ENCODE measurements around the gene IGSF6. TPM values are rescaled to one million over a fixed set of nuclear protein-coding genes. Genes with fewer than 3 reads are reported as not detected.

Gene IGSF6
- total and polyA plus RNA-seq, 9 of the 15 experiments (the other 6 are each of a cell fraction or from before 2014, with no cell fraction given): 0.07 TPM; not detected in 8

GRCh38 chr16:21592191-21592590 lies 60.2 kb downstream of the IGSF6 start (continued):
- TF ChIP-seq ZNF318 (IDR thresholded peaks at IDR 0.05; ENCODE audit: borderline replicate concordance in 1 of 2, low read depth in 1 of 2) (no peak), HDAC8 (tag; IDR thresholded peaks at IDR 0.05) (no peak), TARDBP (IDR thresholded peaks at IDR 0.05) (no peak), ETS1 (conservative IDR thresholded peaks at IDR 0.05; ENCODE audit: control insufficient read depth, low read depth, low read length) (no peak), XRCC4 (IDR thresholded peaks at IDR 0.05; ENCODE audit: extremely low read depth, insufficient read depth, insufficient read length) (no peak), KAT8 (IDR thresholded peaks at IDR 0.05; ENCODE audit: low read depth) (no peak), BRCA1 (IDR thresholded peaks at IDR 0.05) (no peak), BRCA1 (CRISPR knock-in tag; IDR thresholded peaks at IDR 0.05) (no peak), TFE3 (CRISPR knock-in tag; IDR thresholded peaks at IDR 0.05) (no peak), GABPB1 (CRISPR knock-in tag; IDR thresholded peaks at IDR 0.05) (no peak), EWSR1 (IDR thresholded peaks at IDR 0.05; ENCODE audit: borderline replicate concordance, low read depth, partially characterized antibody) (no peak), RBFOX2 (IDR thresholded peaks at IDR 0.05; ENCODE audit: low read depth, low read length) (no peak)
